ENCODE measurements around the gene POLR2I. TPM values are rescaled to one million over a fixed set of nuclear protein-coding genes. Genes with fewer than 3 reads are reported as not detected.

POLR2I gene
- total RNA-seq, 2 experiments from 2014 or later = 68.4 to 76.5 TPM

DNA sequence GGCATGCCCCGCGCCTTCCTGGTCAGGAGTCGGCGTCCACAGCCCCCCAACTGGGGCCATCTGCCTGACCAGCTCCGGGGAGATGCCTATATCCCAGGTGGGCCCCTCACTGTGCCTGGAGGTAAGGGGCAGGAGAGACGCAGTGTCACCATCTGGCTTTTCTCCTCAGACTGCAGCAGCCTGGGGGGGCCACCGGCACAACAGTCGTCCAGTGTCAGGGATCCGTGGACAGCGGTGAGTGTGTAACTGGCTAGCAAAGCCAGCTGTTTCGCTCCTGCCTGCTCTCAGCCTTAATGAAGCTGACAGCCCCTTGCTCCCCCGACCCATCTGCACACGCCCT lies 3.5 kb downstream of the POLR2I start:
- ATAC-seq (no peak), DNase-seq (no peak)
- Mint-ChIP-seq H3K4me1 (ENCODE audit: low read depth) (peaks cover 14% of the 10 kb centered on the region), H3K36me3 (ENCODE audit: low read depth) (peaks cover 21% of the 10 kb centered on the region), H3K4me3 (no peak overlapping the region), H3K9me3 (no peaks in the 10 kb centered on the region), H3K27ac (no peak overlapping the region), H3K27me3 (no peaks in the 10 kb centered on the region)
- no peak for TF ChIP-seq CTCF (IDR thresholded peaks at IDR 0.05)
- ChIA-PET POLR2A (interaction anchor here (0.8 to 1.8 kb wide), 3 partner anchors 10 to 104 kb away, joined by 3 to 4 read pairs (median 4); partner anchors contain the start of genes ALKBH6 and ZNF146), CTCF (no interaction called here)
- intact Hi-C loops (cut with micrococcal nuclease) = no loop called here

DNA sequence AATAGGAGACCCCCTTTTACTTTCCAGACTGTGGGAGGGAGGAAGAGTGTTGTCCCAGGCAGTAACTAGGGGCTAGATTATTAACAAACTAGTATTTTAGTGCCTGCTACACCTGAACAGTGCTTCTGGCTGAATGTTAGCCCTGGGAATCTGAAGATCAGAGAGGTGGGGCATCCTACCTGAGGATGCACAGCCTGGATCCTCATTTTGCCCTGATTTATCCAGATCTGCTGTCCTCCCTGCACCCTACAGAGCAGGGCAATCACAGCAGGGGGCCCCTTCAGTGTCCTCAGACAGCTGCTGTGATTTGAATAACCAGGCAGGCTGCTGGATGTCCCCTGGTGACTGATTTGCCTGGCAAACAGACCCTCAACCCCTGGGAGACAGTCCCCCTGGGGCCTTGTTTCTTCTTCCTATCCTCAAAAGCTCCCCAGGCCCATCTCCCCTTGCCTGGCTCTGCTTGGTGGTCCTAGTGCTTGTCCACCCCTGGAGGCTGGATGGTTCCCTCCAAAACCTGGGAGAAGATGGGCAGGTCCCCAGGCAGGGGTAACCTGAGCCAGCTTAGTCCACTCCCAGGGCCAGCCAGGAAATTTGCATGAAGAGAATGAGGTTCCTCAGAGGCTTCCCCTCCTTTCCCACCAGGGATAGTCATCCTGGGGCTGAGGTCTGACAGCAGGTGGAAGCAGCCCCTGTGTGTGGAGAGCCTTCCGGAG lies 4.0 kb downstream of the POLR2I start, which contains the start of gene OVOL3:
Gene OVOL3, plus strand, starts transcription at position 657 of the 713 bp plus-strand sequence. CDS start 60 bp downstream, outside the sequence.
- no peak for ATAC-seq
- Mint-ChIP-seq H3K9me3 (no peaks in the 10 kb centered on the region), H3K4me1 (ENCODE audit: low read depth) (peaks cover 12% of the 10 kb centered on the region), H3K27me3 (no peaks in the 10 kb centered on the region), H3K27ac (no peak within 1 kb of the TSS), H3K36me3 (ENCODE audit: low read depth) (peaks cover 20% of the 10 kb centered on the region), H3K4me3 (no peak within 1 kb of the TSS)
- intact Hi-C loops (cut with micrococcal nuclease) = no loop called here
- no peak for TF ChIP-seq CTCF (IDR thresholded peaks at IDR 0.05)
- no peak for DNase-seq
- ChIA-PET POLR2A (interaction anchor here (1.8 kb wide), 1 partner anchor 10 kb away, joined by 4 read pairs; no protein-coding TSS in a partner anchor), CTCF (no interaction called here)

DNA sequence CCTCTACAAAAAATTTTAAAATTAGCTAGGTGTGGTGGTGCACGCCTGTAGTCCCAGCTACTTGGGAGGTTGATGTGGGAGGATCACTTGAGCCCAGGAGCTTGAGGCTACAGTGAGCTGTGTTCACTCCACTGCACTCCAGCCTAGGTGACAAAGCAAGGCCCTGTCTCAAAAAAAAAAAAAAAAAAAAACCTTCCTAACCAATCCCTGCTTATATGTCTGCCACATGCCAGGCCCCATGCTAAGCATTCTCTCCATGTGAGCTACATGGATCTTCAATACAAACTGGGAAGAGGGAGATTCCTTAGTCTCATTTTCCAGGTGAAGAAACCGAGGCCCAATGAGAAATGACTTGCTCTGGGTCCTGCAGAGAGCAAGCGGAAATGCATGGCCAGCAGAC lies 6.0 kb downstream of the POLR2I start:
- H3K27me3 Mint-ChIP-seq = no peaks in the 10 kb centered on the region
- H3K4me1 Mint-ChIP-seq (ENCODE audit: low read depth) = peaks cover 9% of the 10 kb centered on the region
- POLR2A ChIA-PET = no interaction called here
- CTCF ChIA-PET = interaction anchor here (0.7 kb wide), 1 partner anchor 57 kb away, joined by 3 read pairs; no protein-coding TSS in a partner anchor
- intact Hi-C loops (cut with micrococcal nuclease) = no loop called here
- peaks cover 19% of the 10 kb centered on the region for H3K36me3 Mint-ChIP-seq (ENCODE audit: low read depth)
- H3K9me3 Mint-ChIP-seq = no peaks in the 10 kb centered on the region
- ATAC-seq = no peak
- TF ChIP-seq CTCF (IDR thresholded peaks at IDR 0.05) = no peak
- H3K4me3 Mint-ChIP-seq = no peak overlapping the region
- no peak for DNase-seq
- no peak overlapping the region for H3K27ac Mint-ChIP-seq

DNA sequence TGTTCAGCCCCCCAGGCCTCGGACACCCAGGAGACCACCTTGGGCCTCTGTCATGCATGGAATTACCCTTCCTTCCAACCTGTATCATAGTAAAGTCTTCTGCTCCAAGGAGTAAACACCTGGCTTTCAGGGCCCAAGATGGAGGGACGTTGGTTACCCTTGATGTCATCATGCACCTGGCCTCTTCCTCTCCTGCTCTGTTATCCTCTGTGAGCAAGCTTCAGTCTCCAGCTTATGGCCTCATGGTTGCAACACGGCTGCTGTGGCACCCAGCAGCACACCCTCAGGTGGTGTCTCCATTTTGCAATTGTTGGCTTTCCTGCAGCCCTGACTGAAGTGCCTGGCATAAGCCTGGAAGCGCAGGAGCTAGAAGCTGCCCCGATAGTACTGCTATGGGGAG lies 7.7 kb downstream of the POLR2I start:
- Mint-ChIP-seq H3K4me3 (no peak overlapping the region), H3K9me3 (no peaks in the 10 kb centered on the region), H3K4me1 (ENCODE audit: low read depth) (no peaks in the 10 kb centered on the region), H3K36me3 (ENCODE audit: low read depth) (peaks cover 18% of the 10 kb centered on the region), H3K27ac (no peak overlapping the region), H3K27me3 (no peaks in the 10 kb centered on the region)
- TF ChIP-seq CTCF (IDR thresholded peaks at IDR 0.05) = no peak
- POLR2A ChIA-PET = interaction anchor here (0.7 to 1.0 kb wide), 2 partner anchors 8 to 10 kb away, joined by 3 to 4 read pairs; partner anchors contain the start of genes POLR2I and TBCB
- ATAC-seq (no peak), DNase-seq (no peak)
- intact Hi-C loops (cut with micrococcal nuclease) = no loop called here
- CTCF ChIA-PET = no interaction called here

DNA sequence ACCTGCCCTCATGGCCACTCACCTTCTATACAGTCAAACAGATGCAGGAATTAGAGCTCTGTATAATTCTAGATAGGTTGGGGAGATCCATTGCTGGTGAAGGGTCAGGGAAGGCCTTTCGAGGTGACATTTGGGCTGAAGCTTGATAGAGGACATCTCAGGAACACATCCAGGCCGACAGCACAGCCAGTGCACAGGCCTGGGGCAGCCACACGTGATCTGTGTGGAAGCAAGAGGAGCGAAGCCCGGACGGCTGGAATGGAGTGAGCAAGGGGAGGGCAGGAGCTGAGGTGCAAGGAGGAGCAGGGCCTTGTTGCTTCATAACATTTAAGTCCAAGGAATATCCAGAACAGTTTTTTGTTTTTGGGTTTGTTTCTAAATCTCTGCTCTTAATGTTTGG lies 8.2 kb downstream of the POLR2I start:
- Mint-ChIP-seq H3K9me3 (no peaks in the 10 kb centered on the region), H3K27me3 (no peaks in the 10 kb centered on the region), H3K4me1 (ENCODE audit: low read depth) (no peaks in the 10 kb centered on the region), H3K4me3 (no peak overlapping the region), H3K36me3 (ENCODE audit: low read depth) (peaks cover 14% of the 10 kb centered on the region), H3K27ac (no peak overlapping the region)
- ATAC-seq (no peak), DNase-seq (no peak)
- ChIA-PET CTCF (no interaction called here), POLR2A (interaction anchor here (0.7 to 1.0 kb wide), 2 partner anchors 9 to 44 kb away, joined by 3 to 4 read pairs; no protein-coding TSS in a partner anchor)
- no peak for TF ChIP-seq CTCF (IDR thresholded peaks at IDR 0.05)
- intact Hi-C loops (cut with micrococcal nuclease) = no loop called here

Data from activated CD8-positive, alpha-beta T cell treated with anti-CD3 and anti-CD28 coated beads for 36 hours (primary cell).